Pulmonary artery endothelial cell (primary cell): ENCODE measurements around the gene SH3GL3. TPM values are rescaled to one million over a fixed set of nuclear protein-coding genes. Genes with fewer than 3 reads are reported as not detected.

Experiments
- DNase-seq: peaks from one replicate; pipeline ENCODE4 v3.0.0-alpha.2; 2011; ENCODE audit warnings: low read depth, low spot score
- total RNA-seq: library from RNA; depleted of rRNA; stranded (reverse); fragments of >200 nt; gene quantifications from 2 replicates; pipeline ENCODE4 v1.2.3, GENCODE V29; 2014

The SH3GL3 gene
- total RNA-seq, 1 donor from 2014 or later = 0.07 TPM

GRCh38 chr15:83503595-83504364, 56.6 kb downstream of the SH3GL3 start:
- DNase-seq = no peak

DNA sequence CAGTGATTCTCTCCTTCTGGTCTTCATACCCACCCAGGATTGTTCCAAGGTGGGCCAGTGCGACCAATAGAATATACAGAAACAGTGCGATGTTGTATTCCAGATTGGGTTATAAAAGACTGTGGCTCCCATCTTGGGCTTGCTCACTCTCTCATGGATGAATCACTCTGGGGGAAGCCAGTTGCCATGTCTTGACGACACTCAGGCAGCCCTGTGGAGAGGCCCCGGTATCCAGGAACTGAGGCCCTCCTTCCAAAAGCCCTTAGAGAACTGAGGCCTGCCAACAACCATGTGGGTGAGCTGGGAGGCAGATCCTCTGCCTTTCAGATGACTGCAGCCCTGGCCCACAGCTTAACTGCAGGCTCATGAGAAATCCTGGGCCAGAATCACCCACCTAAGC, 57.2 kb downstream of the SH3GL3 start:
- DNase-seq = no peak

DNA sequence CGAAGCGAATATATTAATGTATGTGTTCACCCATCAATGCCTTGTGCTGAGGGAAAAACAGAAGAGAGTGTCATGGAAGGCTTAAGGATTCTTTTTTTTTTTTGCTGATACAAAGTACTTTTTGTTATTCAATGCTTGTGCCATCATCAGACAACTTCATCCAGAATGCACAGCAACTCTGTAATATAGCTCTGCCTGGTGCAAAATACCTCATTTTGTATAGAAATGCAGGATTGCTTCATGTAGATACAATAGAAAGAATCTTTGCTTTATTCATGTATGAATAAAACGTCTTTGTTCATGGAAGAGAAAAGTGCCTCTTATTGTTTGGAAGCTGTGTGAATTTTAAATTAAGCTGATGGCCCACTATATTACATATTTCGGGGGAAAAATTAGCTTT, 62.9 kb downstream of the SH3GL3 start:
- DNase-seq = no peak

DNA sequence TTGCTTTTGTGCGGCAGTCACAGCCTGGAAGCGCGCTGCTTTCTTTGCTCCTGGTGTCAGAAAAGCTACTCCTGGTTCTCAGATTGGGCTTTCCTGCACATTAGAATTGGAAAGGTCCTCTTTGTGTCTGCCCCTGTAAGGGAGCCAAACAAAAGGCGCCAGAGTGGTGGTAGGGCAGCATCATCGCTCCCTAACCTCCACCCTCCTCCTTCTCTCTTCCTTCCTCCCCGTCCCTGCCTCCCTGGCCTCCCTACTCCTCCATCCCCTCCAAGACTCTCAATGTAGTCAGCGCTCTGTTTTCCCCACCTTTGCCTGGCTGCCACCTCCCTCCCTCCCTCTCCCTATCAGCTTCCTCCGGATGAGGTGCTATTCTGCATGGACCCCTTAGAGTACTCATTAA, 65.3 kb downstream of the SH3GL3 start:
- DNase-seq = no peak

DNA sequence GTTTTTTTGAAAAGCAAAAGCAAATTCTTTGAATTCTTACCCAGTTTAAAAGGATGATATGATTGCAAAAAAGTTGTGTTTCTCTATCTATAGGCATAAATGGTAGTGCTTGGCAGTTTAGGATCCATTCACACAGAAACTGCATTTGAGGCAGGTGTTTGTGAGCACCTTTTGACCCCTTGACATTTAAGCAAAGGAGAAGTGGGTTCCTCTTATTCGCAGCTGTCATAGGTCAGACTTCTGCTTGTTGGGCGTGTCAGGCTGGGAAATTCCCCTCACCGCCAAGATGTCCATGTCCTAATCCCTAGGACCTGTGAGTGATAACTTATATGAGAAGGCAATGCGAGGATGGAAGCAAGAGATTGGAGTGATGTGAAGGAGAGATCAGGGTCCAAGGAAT, 67.4 kb downstream of the SH3GL3 start:
- DNase-seq = no peak

- DNase-seq = no peak
Observed at GRCh38 chr15:83515164-83515563, 68.0 kb downstream of the SH3GL3 start.

DNA sequence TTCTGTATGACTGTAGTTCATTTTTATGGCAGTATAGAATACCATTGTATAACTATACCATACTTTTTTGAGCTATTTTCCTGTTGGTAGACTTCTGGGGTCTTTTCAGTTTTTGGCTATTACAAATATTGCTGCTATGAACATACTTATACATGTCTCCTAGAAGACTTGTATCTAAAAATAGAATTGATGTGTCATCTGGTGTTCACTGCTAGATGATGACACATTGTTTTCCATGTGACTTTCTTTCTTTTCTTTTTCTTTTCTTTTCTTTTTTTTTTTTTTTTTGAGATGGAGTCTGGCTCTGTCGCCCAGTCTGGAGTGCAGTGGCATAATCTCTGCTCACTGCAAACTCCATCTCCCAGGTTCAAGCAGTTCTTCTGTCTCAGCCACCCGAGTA, 69.8 kb downstream of the SH3GL3 start:
- DNase-seq = no peak

DNA sequence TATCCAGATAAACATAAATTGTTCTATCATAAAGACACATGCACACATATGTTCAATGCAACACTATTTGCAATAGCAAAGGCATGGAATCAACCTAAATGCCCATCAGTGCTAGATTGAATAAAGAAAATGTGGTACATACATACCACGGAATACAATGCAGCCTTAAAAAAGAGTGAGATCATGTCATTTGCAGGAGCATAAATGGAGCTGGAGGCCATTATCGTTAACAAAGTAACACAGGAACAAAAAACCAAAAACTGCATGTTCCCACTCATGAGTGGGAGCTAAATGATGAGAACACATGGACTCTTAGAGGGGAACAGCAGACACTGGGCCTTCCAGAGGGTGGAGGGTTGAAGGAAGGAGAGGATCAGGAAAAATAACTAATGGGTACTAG, 79.2 kb downstream of the SH3GL3 start:
- DNase-seq = no peak

GRCh38 chr15:83533410-83533962, 86.3 kb downstream of the SH3GL3 start:
- DNase-seq = no peak

DNA sequence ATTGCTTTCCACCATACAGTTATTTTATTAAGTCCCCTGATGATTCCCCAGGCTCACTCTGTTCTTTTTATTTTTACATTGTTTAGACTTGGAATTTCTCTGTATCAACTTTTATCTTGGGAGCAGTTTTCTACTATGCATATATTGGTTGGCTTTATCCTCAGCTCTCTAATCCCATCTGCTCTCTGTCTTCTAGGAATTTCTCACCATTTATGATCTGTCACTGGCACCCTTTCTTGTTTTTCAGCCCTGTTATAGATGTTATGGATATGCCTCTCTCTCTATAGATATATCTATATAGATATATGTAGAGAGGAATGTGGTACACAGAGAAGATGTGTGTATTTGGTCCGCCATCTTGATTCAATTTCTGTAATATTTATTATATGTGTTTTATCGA, 90.5 kb downstream of the SH3GL3 start:
- DNase-seq = no peak

- DNase-seq = no peak
Observed at GRCh38 chr15:83538682-83539081, 91.5 kb downstream of the SH3GL3 start.

- DNase-seq = no peak
Observed at GRCh38 chr15:83545804-83546511, 98.8 kb downstream of the SH3GL3 start.

DNA sequence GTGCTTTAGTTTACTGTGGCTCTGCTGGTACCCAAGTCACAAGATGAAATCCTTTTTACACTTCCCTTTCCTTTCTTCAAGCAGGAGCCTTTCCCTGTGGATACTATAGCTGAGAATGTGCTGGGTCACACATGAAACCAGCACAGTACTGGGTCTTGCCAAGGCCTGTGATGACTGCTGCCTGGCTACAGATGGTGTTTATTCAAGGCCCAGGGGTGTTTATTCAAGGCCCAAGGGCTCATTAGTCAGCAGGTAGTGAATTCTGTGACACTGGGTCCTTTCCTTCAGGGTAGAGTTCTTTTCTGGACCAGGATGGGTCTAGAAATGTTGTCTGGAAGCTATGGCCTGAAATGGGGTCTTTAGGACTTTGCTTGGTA, 99.4 kb downstream of the SH3GL3 start:
- DNase-seq = no peak

- DNase-seq = no peak
Observed at GRCh38 chr15:83547168-83547567, 100.0 kb downstream of the SH3GL3 start.

- DNase-seq = no peak
Observed at GRCh38 chr15:83549623-83550022, 102.5 kb downstream of the SH3GL3 start.

DNA sequence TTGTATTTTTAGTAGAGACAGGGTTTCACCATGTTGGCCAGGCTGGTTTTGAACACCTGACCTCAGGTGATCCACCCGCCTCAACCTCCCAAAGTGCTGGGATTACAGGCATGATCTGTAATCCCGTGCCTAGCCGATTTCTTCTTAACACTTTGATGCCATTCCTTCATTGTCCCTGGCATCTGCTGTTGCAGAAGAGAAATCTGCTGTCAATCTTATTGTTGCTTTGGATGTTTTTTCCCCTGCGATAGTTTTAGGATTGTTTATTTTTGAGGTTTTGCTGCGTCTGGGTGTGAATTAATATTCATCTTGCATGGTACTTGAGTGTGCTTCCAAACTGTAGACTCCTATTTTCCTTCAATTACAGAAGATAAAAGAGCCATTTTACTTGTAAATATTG, 107.4 kb downstream of the SH3GL3 start:
- no peak for DNase-seq

DNA sequence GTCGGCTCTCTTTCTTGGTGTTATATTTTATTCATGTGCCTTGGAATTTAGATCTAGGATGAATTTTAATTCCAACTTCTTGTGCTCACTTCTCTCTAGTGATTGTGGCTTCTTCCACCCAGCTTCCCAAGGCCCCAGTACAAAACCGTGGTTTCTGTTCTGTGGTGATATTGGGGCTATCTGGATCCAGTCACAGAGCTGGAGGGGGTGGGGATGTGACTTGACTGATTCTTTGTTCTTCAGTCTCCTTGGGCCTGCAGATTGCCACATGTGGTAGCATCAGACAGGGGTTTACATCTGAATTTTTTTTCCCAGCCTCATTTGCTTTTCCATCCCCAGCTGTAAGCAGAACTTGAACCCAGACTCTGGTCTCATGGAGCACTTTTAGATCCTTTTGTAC, 108.2 kb downstream of the SH3GL3 start:
- no peak for DNase-seq

DNA sequence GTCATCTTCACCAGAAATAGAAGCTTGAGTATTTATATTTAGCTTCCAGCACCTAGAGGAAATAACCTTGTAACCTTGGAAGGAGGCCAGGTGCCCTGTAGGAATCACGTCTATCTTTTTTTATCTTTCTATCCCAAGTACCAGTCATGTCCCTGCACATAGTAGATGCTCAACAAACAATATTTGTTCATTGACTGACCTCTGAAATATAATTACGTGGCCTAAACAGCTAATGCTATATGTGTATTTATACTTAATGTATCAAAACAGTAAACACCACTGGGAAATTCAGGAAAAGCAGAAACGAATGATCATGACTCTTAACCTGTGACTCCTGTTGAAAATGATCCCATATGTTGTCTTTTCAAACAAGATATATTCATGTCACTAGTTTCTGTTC, 108.9 kb downstream of the SH3GL3 start:
- no peak for DNase-seq

GRCh38 chr15:83556754-83557153, 109.6 kb downstream of the SH3GL3 start:
- DNase-seq = no peak

DNA sequence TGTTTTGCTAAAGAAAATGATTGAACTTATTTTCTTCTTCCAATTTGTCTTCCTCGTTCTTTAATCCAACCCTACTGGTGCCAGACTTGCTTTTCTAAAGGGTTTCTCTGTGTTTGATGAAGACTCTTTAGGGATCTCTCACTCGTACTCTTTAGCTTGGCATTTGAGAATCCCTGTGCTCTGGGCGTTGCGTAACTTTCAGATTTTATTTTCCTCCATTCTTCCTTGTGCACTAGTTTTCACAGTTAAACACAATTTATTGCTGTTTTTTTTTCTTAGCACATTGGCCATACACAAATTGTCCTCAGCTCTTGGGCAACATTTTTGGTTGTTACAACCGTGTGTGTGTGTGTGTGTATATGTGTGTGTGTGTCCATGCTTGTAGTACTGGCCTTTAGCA, 111.0 kb downstream of the SH3GL3 start:
- no peak for DNase-seq

GRCh38 chr15:83559310-83559966, 112.3 kb downstream of the SH3GL3 start:
- DNase-seq = peak; percentile 8

GRCh38 chr15:83561661-83562060, 114.5 kb downstream of the SH3GL3 start:
- no peak for DNase-seq
